ENCODE results near the gene TNFAIP8.

The TNFAIP8 gene

GRCh38 chr5:119358901-119359603 is 3.2 kb downstream of the TNFAIP8 start:
- no peaks in the 10 kb centered on the region for H3K9me3 ChIP-seq (ENCODE audit: low read length)
- peaks cover 12% of the 10 kb centered on the region for H3K4me1 ChIP-seq (ENCODE audit: insufficient read depth, low read length)
- H3K27me3 ChIP-seq (ENCODE audit: insufficient read depth, low read length) = no peaks in the 10 kb centered on the region
- no peak overlapping the region for H3K4me3 ChIP-seq (ENCODE audit: low read length)
- H2AFZ ChIP-seq (ENCODE audit: low read depth, low read length) = no peak overlapping the region
- no peaks in the 10 kb centered on the region for H3K36me3 ChIP-seq (ENCODE audit: insufficient read depth, low read length)

GRCh38 chr5:119359737-119360413 is 4.1 kb downstream of the TNFAIP8 start:
- Histone ChIP-seq H3K27me3 (ENCODE audit: insufficient read depth, low read length) (no peaks in the 10 kb centered on the region), H3K4me1 (ENCODE audit: insufficient read depth, low read length) (peaks cover 12% of the 10 kb centered on the region), H3K9me3 (ENCODE audit: low read length) (no peaks in the 10 kb centered on the region), H3K4me3 (ENCODE audit: low read length) (no peak overlapping the region), H2AFZ (ENCODE audit: low read depth, low read length) (no peak overlapping the region), H3K36me3 (ENCODE audit: insufficient read depth, low read length) (no peaks in the 10 kb centered on the region)

- H3K36me3 ChIP-seq (ENCODE audit: insufficient read depth, low read length) = no peaks in the 10 kb centered on the region
- no peaks in the 10 kb centered on the region for H3K27me3 ChIP-seq (ENCODE audit: insufficient read depth, low read length)
- no peak overlapping the region for H3K4me3 ChIP-seq (ENCODE audit: low read length)
- H3K9me3 ChIP-seq (ENCODE audit: low read length) = no peaks in the 10 kb centered on the region
- no peak overlapping the region for H2AFZ ChIP-seq (ENCODE audit: low read depth, low read length)
- H3K4me1 ChIP-seq (ENCODE audit: insufficient read depth, low read length) = peaks cover 12% of the 10 kb centered on the region
Measured at GRCh38 chr5:119360905-119361593, 5.2 kb downstream of the TNFAIP8 start.

GRCh38 chr5:119361594-119362125 is 5.8 kb downstream of the TNFAIP8 start:
- no peaks in the 10 kb centered on the region for H3K27me3 ChIP-seq (ENCODE audit: insufficient read depth, low read length)
- H3K4me1 ChIP-seq (ENCODE audit: insufficient read depth, low read length) = peaks cover 9% of the 10 kb centered on the region
- H3K36me3 ChIP-seq (ENCODE audit: insufficient read depth, low read length) = no peaks in the 10 kb centered on the region
- no peak overlapping the region for H3K4me3 ChIP-seq (ENCODE audit: low read length)
- no peak overlapping the region for H2AFZ ChIP-seq (ENCODE audit: low read depth, low read length)
- H3K9me3 ChIP-seq (ENCODE audit: low read length) = no peaks in the 10 kb centered on the region

- no peaks in the 10 kb centered on the region for H3K4me1 ChIP-seq (ENCODE audit: insufficient read depth, low read length)
- no peak overlapping the region for H3K4me3 ChIP-seq (ENCODE audit: low read length)
Measured at GRCh38 chr5:119362714-119363113, 6.9 kb downstream of the TNFAIP8 start.

GRCh38 chr5:119363271-119363670 is 7.5 kb downstream of the TNFAIP8 start:
- Histone ChIP-seq H3K4me3 (ENCODE audit: low read length) (no peak overlapping the region), H2AFZ (ENCODE audit: low read depth, low read length) (no peak overlapping the region), H3K36me3 (ENCODE audit: insufficient read depth, low read length) (no peaks in the 10 kb centered on the region), H3K9me3 (ENCODE audit: low read length) (no peaks in the 10 kb centered on the region), H3K4me1 (ENCODE audit: insufficient read depth, low read length) (no peaks in the 10 kb centered on the region), H3K27me3 (ENCODE audit: insufficient read depth, low read length) (no peaks in the 10 kb centered on the region)

More at GRCh38 chr5:119362714-119363113, 6.9 kb downstream of the TNFAIP8 start:
- H2AFZ ChIP-seq (ENCODE audit: low read depth, low read length) = no peak overlapping the region
- no peaks in the 10 kb centered on the region for H3K9me3 ChIP-seq (ENCODE audit: low read length)
- H3K36me3 ChIP-seq (ENCODE audit: insufficient read depth, low read length) = no peaks in the 10 kb centered on the region
- no peaks in the 10 kb centered on the region for H3K27me3 ChIP-seq (ENCODE audit: insufficient read depth, low read length)

GRCh38 chr5:119363936-119364335 is 8.1 kb downstream of the TNFAIP8 start:
- H3K36me3 ChIP-seq (ENCODE audit: insufficient read depth, low read length) = no peaks in the 10 kb centered on the region
- no peak overlapping the region for H2AFZ ChIP-seq (ENCODE audit: low read depth, low read length)
- no peaks in the 10 kb centered on the region for H3K4me1 ChIP-seq (ENCODE audit: insufficient read depth, low read length)
- no peaks in the 10 kb centered on the region for H3K9me3 ChIP-seq (ENCODE audit: low read length)
- H3K27me3 ChIP-seq (ENCODE audit: insufficient read depth, low read length) = no peaks in the 10 kb centered on the region
- no peak overlapping the region for H3K4me3 ChIP-seq (ENCODE audit: low read length)

GRCh38 chr5:119365847-119366539 is 10.2 kb downstream of the TNFAIP8 start:
- H3K4me1 ChIP-seq (ENCODE audit: insufficient read depth, low read length) = no peaks in the 10 kb centered on the region
- no peak overlapping the region for H2AFZ ChIP-seq (ENCODE audit: low read depth, low read length)
- H3K27me3 ChIP-seq (ENCODE audit: insufficient read depth, low read length) = no peaks in the 10 kb centered on the region
- no peaks in the 10 kb centered on the region for H3K9me3 ChIP-seq (ENCODE audit: low read length)
- no peak overlapping the region for H3K4me3 ChIP-seq (ENCODE audit: low read length)
- H3K36me3 ChIP-seq (ENCODE audit: insufficient read depth, low read length) = no peaks in the 10 kb centered on the region

GRCh38 chr5:119366540-119366881 is 10.7 kb downstream of the TNFAIP8 start:
- Histone ChIP-seq H3K27me3 (ENCODE audit: insufficient read depth, low read length) (no peaks in the 10 kb centered on the region), H3K36me3 (ENCODE audit: insufficient read depth, low read length) (no peaks in the 10 kb centered on the region), H3K4me1 (ENCODE audit: insufficient read depth, low read length) (no peaks in the 10 kb centered on the region), H3K4me3 (ENCODE audit: low read length) (no peak overlapping the region), H3K9me3 (ENCODE audit: low read length) (no peaks in the 10 kb centered on the region), H2AFZ (ENCODE audit: low read depth, low read length) (no peak overlapping the region)

- no peaks in the 10 kb centered on the region for H3K4me1 ChIP-seq (ENCODE audit: insufficient read depth, low read length)
- no peaks in the 10 kb centered on the region for H3K9me3 ChIP-seq (ENCODE audit: low read length)
- no peak overlapping the region for H3K4me3 ChIP-seq (ENCODE audit: low read length)
- no peaks in the 10 kb centered on the region for H3K27me3 ChIP-seq (ENCODE audit: insufficient read depth, low read length)
- H2AFZ ChIP-seq (ENCODE audit: low read depth, low read length) = no peak overlapping the region
- no peaks in the 10 kb centered on the region for H3K36me3 ChIP-seq (ENCODE audit: insufficient read depth, low read length)
Measured at GRCh38 chr5:119367502-119368237, 11.9 kb downstream of the TNFAIP8 start.

GRCh38 chr5:119368238-119368630 is 12.4 kb downstream of the TNFAIP8 start:
- H3K4me3 ChIP-seq (ENCODE audit: low read length) = no peak overlapping the region
- no peaks in the 10 kb centered on the region for H3K9me3 ChIP-seq (ENCODE audit: low read length)
- H3K4me1 ChIP-seq (ENCODE audit: insufficient read depth, low read length) = no peaks in the 10 kb centered on the region
- H3K36me3 ChIP-seq (ENCODE audit: insufficient read depth, low read length) = no peaks in the 10 kb centered on the region
- H3K27me3 ChIP-seq (ENCODE audit: insufficient read depth, low read length) = no peaks in the 10 kb centered on the region
- no peak overlapping the region for H2AFZ ChIP-seq (ENCODE audit: low read depth, low read length)

GRCh38 chr5:119370486-119370885 is 14.7 kb downstream of the TNFAIP8 start:
- Histone ChIP-seq H3K4me1 (ENCODE audit: insufficient read depth, low read length) (no peaks in the 10 kb centered on the region), H3K9me3 (ENCODE audit: low read length) (no peaks in the 10 kb centered on the region), H3K36me3 (ENCODE audit: insufficient read depth, low read length) (no peaks in the 10 kb centered on the region), H3K27me3 (ENCODE audit: insufficient read depth, low read length) (no peaks in the 10 kb centered on the region), H2AFZ (ENCODE audit: low read depth, low read length) (no peak overlapping the region), H3K4me3 (ENCODE audit: low read length) (no peak overlapping the region)
